ENCODE results near the gene USF2.

- TF ChIP-seq CTCF (conservative IDR thresholded peaks at IDR 0.05 in 1 of 2, IDR thresholded peaks at IDR 0.05 in 1 of 2; ENCODE audit: extremely low read depth in 1 of 2, insufficient read depth in 1 of 2, low read depth in 1 of 2, low read length in 2 of 2) (no peak), EZH2 (IDR thresholded peaks at IDR 0.05; ENCODE audit: borderline replicate concordance, low read length) (no peak)
Observed at GRCh38 chr19:35295792-35296462, 27.2 kb downstream of the USF2 start.
